ENCODE measurements around the gene AMH.

AMH gene

DNA sequence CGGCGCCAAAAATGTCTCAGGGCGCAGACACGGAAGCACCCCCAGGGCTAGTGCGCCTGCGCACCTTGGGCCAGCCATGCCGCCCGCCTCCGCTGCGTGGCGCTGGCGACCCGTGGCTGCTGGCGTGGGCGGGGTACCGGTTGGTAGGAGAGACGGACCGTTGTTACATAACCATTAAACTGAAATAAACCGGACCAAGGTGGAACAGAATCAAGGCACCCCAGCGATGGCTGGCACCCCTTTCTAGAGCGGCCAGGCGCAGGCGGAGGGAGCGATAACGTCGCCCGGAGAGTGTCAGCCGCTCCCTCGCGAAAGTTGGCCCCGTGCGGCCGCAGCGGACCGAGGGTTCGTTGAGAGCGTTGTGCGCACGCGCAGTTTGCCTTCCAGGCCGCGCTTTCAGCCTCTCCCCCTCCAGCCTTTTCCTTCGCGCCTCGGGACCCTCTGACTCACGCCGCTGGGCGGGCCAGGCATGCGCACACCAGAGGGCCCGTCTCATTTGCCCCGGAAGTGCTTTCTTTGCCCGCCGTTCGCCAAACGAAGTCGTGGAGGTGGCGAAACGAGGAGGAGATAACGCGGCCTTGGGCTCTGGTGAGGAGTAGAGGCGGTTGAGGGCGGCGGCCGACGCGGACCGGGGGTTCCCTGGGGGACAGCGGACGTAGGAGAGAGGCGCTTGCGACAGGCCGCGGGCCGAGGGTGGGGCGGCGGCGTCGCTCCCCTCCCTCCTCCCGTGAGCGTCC lies 12.6 kb upstream of the AMH start, which contains the start of the genes PLEKHJ1 and SF3A2 (continued):
- TF ChIP-seq ZBTB7A (tag by site-specific recombination; IDR thresholded peaks at IDR 0.05; ENCODE audit: low read depth) (peak; percentile 53; the same call in 1 of the 2 replicates), GLI4 (tag by site-specific recombination; IDR thresholded peaks at IDR 0.05) (peak; percentile 55; the same call in 1 of the 2 replicates), ZBTB17 (tag by site-specific recombination; IDR thresholded peaks at IDR 0.05) (peak; percentile 52), ZNF664 (tag by site-specific recombination; IDR thresholded peaks at IDR 0.05) (no peak), ZNF155 (tag by site-specific recombination; IDR thresholded peaks at IDR 0.05) (no peak), ZNF132 (tag by site-specific recombination; IDR thresholded peaks at IDR 0.05; ENCODE audit: borderline replicate concordance) (no peak), MZF1 (tag by site-specific recombination; IDR thresholded peaks at IDR 0.05; ENCODE audit: borderline replicate concordance) (no peak), GFI1B (tag by site-specific recombination; IDR thresholded peaks at IDR 0.05) (no peak), SCRT2 (tag by site-specific recombination; IDR thresholded peaks at IDR 0.05) (0 out of 2 replicates have a peak, but pooled peaks have one; percentile 17), ZNF324 (tag by site-specific recombination; IDR thresholded peaks at IDR 0.05) (peak; percentile 64; the same call in 1 of the 2 replicates), ZNF560 (tag by site-specific recombination; IDR thresholded peaks at IDR 0.05; ENCODE audit: borderline replicate concordance) (no peak), ZBTB48 (tag by site-specific recombination; IDR thresholded peaks at IDR 0.05) (0 out of 2 replicates have a peak, but pooled peaks have one; percentile 13), ZNF184 (tag by site-specific recombination; IDR thresholded peaks at IDR 0.05) (no peak), ZNF23 (tag by site-specific recombination; IDR thresholded peaks at IDR 0.05; ENCODE audit: borderline replicate concordance) (no peak), GLIS2 (tag by site-specific recombination; IDR thresholded peaks at IDR 0.05) (no peak; the same call in 1 of the 2 replicates), ZNF112 (tag by site-specific recombination; IDR thresholded peaks at IDR 0.05) (no peak), ZEB2 (tag by site-specific recombination; IDR thresholded peaks at IDR 0.05) (peak; percentile 98), ZBTB1 (tag by site-specific recombination; IDR thresholded peaks at IDR 0.05) (no peak), GLI2 (tag by site-specific recombination; IDR thresholded peaks at IDR 0.05; ENCODE audit: borderline replicate concordance, low read depth) (no peak), SETDB1 (IDR thresholded peaks at IDR 0.05; ENCODE audit: insufficient read length, low read length) (no peak), ZNF510 (tag by site-specific recombination; IDR thresholded peaks at IDR 0.05; ENCODE audit: insufficient replicate concordance) (no peak), ZNF223 (tag by site-specific recombination; IDR thresholded peaks at IDR 0.05) (no peak), ZNF335 (tag by site-specific recombination; conservative IDR thresholded peaks at IDR 0.05) (peak; percentile 91)
- TF ChIP-seq, protein P1, sequence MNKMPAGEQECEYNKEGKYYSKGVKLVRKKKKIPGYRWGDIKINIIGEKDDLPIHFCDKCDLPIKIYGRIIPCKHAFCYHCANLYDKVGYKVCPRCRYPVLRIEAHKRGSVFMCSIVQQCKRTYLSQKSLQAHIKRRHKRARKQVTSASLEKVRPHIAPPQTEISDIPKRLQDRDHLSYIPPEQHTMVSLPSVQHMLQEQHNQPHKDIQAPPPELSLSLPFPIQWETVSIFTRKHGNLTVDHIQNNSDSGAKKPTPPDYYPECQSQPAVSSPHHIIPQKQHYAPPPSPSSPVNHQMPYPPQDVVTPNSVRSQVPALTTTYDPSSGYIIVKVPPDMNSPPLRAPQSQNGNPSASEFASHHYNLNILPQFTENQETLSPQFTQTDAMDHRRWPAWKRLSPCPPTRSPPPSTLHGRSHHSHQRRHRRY (tag by site-specific recombination; IDR thresholded peaks at IDR 0.05), result no peak
- TF ChIP-seq, protein P2, sequence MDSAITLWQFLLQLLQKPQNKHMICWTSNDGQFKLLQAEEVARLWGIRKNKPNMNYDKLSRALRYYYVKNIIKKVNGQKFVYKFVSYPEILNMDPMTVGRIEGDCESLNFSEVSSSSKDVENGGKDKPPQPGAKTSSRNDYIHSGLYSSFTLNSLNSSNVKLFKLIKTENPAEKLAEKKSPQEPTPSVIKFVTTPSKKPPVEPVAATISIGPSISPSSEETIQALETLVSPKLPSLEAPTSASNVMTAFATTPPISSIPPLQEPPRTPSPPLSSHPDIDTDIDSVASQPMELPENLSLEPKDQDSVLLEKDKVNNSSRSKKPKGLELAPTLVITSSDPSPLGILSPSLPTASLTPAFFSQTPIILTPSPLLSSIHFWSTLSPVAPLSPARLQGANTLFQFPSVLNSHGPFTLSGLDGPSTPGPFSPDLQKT (IDR thresholded peaks at IDR 0.05; ENCODE audit: borderline replicate concordance, low read depth, low read length), result no peak
- TF ChIP-seq, protein P3, sequence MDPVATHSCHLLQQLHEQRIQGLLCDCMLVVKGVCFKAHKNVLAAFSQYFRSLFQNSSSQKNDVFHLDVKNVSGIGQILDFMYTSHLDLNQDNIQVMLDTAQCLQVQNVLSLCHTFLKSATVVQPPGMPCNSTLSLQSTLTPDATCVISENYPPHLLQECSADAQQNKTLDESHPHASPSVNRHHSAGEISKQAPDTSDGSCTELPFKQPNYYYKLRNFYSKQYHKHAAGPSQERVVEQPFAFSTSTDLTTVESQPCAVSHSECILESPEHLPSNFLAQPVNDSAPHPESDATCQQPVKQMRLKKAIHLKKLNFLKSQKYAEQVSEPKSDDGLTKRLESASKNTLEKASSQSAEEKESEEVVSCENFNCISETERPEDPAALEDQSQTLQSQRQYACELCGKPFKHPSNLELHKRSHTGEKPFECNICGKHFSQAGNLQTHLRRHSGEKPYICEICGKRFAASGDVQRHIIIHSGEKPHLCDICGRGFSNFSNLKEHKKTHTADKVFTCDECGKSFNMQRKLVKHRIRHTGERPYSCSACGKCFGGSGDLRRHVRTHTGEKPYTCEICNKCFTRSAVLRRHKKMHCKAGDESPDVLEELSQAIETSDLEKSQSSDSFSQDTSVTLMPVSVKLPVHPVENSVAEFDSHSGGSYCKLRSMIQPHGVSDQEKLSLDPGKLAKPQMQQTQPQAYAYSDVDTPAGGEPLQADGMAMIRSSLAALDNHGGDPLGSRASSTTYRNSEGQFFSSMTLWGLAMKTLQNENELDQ (tag by site-specific recombination; IDR thresholded peaks at IDR 0.05; ENCODE audit: low read depth), result no peak
- TF ChIP-seq, protein P4, sequence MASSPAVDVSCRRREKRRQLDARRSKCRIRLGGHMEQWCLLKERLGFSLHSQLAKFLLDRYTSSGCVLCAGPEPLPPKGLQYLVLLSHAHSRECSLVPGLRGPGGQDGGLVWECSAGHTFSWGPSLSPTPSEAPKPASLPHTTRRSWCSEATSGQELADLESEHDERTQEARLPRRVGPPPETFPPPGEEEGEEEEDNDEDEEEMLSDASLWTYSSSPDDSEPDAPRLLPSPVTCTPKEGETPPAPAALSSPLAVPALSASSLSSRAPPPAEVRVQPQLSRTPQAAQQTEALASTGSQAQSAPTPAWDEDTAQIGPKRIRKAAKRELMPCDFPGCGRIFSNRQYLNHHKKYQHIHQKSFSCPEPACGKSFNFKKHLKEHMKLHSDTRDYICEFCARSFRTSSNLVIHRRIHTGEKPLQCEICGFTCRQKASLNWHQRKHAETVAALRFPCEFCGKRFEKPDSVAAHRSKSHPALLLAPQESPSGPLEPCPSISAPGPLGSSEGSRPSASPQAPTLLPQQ (tag by site-specific recombination; IDR thresholded peaks at IDR 0.05), result peak; percentile 82
- TF ChIP-seq, protein P5, sequence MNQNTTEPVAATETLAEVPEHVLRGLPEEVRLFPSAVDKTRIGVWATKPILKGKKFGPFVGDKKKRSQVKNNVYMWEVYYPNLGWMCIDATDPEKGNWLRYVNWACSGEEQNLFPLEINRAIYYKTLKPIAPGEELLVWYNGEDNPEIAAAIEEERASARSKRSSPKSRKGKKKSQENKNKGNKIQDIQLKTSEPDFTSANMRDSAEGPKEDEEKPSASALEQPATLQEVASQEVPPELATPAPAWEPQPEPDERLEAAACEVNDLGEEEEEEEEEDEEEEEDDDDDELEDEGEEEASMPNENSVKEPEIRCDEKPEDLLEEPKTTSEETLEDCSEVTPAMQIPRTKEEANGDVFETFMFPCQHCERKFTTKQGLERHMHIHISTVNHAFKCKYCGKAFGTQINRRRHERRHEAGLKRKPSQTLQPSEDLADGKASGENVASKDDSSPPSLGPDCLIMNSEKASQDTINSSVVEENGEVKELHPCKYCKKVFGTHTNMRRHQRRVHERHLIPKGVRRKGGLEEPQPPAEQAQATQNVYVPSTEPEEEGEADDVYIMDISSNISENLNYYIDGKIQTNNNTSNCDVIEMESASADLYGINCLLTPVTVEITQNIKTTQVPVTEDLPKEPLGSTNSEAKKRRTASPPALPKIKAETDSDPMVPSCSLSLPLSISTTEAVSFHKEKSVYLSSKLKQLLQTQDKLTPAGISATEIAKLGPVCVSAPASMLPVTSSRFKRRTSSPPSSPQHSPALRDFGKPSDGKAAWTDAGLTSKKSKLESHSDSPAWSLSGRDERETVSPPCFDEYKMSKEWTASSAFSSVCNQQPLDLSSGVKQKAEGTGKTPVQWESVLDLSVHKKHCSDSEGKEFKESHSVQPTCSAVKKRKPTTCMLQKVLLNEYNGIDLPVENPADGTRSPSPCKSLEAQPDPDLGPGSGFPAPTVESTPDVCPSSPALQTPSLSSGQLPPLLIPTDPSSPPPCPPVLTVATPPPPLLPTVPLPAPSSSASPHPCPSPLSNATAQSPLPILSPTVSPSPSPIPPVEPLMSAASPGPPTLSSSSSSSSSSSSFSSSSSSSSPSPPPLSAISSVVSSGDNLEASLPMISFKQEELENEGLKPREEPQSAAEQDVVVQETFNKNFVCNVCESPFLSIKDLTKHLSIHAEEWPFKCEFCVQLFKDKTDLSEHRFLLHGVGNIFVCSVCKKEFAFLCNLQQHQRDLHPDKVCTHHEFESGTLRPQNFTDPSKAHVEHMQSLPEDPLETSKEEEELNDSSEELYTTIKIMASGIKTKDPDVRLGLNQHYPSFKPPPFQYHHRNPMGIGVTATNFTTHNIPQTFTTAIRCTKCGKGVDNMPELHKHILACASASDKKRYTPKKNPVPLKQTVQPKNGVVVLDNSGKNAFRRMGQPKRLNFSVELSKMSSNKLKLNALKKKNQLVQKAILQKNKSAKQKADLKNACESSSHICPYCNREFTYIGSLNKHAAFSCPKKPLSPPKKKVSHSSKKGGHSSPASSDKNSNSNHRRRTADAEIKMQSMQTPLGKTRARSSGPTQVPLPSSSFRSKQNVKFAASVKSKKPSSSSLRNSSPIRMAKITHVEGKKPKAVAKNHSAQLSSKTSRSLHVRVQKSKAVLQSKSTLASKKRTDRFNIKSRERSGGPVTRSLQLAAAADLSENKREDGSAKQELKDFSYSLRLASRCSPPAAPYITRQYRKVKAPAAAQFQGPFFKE (tag by site-specific recombination; IDR thresholded peaks at IDR 0.05; ENCODE audit: borderline replicate concordance), result no peak

All from HEK293 (cell line).